Osteocyte (in vitro differentiated cells): ENCODE data around the gene TMEM123. TPM values are rescaled to one million over a fixed set of nuclear protein-coding genes. Genes with fewer than 3 reads are reported as not detected.
A peak's percentile ranks its signal among the peaks of the same experiment; 100 is the strongest.

Experiments
- DNase-seq: peaks from one replicate; pipeline ENCODE4 v3.0.0; 2021; ENCODE audit warnings: mixed read lengths; ENCODE audit not compliant: unreplicated experiment; ENCODE audit errors: extremely low spot score
- H3K27ac Mint-ChIP-seq: one replicate; pipeline ENCODE4 v1.8.0; 2021; ENCODE audit warnings: mild to moderate bottlenecking, mixed read lengths; ENCODE audit not compliant: unreplicated experiment
- H3K27me3 Mint-ChIP-seq: one replicate; pipeline ENCODE4 v1.8.0; 2021; ENCODE audit warnings: mixed read lengths; ENCODE audit not compliant: unreplicated experiment
- H3K36me3 Mint-ChIP-seq: one replicate; pipeline ENCODE4 v1.8.0; 2021; ENCODE audit warnings: mixed read lengths; ENCODE audit not compliant: unreplicated experiment
- H3K4me1 Mint-ChIP-seq: one replicate; pipeline ENCODE4 v1.8.0; 2021; ENCODE audit warnings: mixed read lengths; ENCODE audit not compliant: unreplicated experiment
- H3K4me3 Mint-ChIP-seq: one replicate; pipeline ENCODE4 v1.8.0; 2021; ENCODE audit warnings: mild to moderate bottlenecking, moderate library complexity, mixed read lengths; ENCODE audit not compliant: unreplicated experiment
- H3K9me3 Mint-ChIP-seq: one replicate; pipeline ENCODE4 v1.8.0; 2021; ENCODE audit warnings: mixed read lengths; ENCODE audit not compliant: unreplicated experiment
- total RNA-seq: library from RNA; stranded (reverse); gene quantifications from 2 replicates; pipeline ENCODE4 v1.2.1, GENCODE V29; 2021
- TF ChIP-seq, protein P1 (sequence below): fragments of 200-600 bp; sonication (generic); IDR thresholded peaks from 2 replicates; pipeline ENCODE4 v1.5.0; 2021; ENCODE audit warnings: antibody characterized with exemption, mild to moderate bottlenecking, moderate library complexity

The TMEM123 gene
- total RNA-seq, 1 donor from 2014 or later = 250 TPM

- Mint-ChIP-seq H3K4me1 (peaks cover 4% of the 10 kb centered on the region), H3K27ac (no peak overlapping the region), H3K9me3 (no peaks in the 10 kb centered on the region), H3K4me3 (no peak overlapping the region), H3K36me3 (no peaks in the 10 kb centered on the region), H3K27me3 (no peaks in the 10 kb centered on the region)
- TF ChIP-seq, protein P1, sequence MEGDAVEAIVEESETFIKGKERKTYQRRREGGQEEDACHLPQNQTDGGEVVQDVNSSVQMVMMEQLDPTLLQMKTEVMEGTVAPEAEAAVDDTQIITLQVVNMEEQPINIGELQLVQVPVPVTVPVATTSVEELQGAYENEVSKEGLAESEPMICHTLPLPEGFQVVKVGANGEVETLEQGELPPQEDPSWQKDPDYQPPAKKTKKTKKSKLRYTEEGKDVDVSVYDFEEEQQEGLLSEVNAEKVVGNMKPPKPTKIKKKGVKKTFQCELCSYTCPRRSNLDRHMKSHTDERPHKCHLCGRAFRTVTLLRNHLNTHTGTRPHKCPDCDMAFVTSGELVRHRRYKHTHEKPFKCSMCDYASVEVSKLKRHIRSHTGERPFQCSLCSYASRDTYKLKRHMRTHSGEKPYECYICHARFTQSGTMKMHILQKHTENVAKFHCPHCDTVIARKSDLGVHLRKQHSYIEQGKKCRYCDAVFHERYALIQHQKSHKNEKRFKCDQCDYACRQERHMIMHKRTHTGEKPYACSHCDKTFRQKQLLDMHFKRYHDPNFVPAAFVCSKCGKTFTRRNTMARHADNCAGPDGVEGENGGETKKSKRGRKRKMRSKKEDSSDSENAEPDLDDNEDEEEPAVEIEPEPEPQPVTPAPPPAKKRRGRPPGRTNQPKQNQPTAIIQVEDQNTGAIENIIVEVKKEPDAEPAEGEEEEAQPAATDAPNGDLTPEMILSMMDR = peak; percentile 79
- no peak for DNase-seq
Observed at GRCh38 chr11:102495161-102496042, 42.8 kb upstream of the TMEM123 start.

DNA sequence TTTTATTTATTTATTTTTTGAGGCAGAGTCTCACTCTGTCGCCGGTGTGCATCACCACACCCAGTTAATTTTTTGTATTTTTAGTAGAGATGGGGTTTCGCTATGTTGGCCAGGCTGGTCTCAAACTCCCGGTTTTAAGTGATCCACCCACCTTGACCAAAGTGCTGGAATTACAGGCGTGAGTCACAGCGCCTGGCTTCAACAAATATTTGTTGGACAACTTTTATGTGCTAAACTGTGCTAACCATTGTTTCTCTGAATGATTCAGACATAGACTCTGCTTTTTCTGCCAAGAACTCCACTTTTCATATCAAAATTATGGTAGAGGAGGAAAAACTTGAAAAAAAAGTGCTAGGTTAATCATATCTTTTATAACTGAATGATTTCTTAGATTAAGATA lies 41.7 kb upstream of the TMEM123 start:
- Mint-ChIP-seq H3K4me3 (no peak overlapping the region), H3K27me3 (no peaks in the 10 kb centered on the region), H3K9me3 (no peaks in the 10 kb centered on the region), H3K4me1 (peaks cover 9% of the 10 kb centered on the region), H3K36me3 (no peaks in the 10 kb centered on the region), H3K27ac (no peak overlapping the region)
- DNase-seq = no peak
- TF ChIP-seq, protein P1 = no peak

DNA sequence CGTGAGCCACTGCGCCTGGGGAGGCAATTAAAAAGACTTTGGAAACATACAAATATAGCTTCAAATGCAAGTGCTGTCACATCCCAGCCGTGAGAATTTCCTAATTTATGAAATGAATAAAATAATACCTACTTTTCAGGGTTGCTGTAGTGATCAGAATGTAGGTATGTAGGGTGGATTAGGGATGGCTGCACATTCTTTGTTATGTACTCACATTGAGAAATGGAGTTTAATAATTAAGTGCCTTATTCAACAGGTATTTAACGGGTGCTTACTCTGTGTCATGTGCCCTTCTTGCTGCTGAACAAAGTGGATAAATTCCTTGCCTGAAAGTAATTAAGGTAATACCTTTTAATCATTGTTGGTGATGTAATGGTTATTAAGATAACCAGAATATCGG lies 41.0 kb upstream of the TMEM123 start:
- no peak for DNase-seq
- peaks cover 16% of the 10 kb centered on the region for H3K4me1 Mint-ChIP-seq
- H3K36me3 Mint-ChIP-seq = no peaks in the 10 kb centered on the region
- TF ChIP-seq, protein P1 = no peak
- H3K9me3 Mint-ChIP-seq = no peaks in the 10 kb centered on the region
- H3K27me3 Mint-ChIP-seq = no peaks in the 10 kb centered on the region
- H3K27ac Mint-ChIP-seq = no peak overlapping the region
- H3K4me3 Mint-ChIP-seq = no peak overlapping the region

DNA sequence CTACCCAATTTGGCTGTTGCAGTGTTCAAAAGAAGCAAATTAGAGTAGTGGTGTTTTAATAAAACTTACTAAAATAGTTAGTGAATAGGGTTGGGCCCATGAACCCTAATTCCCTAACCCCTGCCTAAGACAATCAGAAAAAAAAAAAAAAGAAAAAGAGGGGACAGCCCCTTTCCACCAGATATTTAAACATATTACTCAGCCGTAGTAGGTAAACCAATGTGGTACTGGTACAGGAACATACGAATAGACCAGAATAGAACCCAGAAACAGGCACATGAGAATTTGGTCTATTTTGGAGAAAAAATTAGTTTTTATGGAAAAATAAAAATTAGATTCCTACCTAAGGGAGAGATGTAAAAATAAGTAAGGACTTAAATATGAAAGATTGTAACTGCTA lies 39.4 kb upstream of the TMEM123 start:
- H3K27ac Mint-ChIP-seq = no peak overlapping the region
- H3K4me3 Mint-ChIP-seq = no peak overlapping the region
- no peaks in the 10 kb centered on the region for H3K27me3 Mint-ChIP-seq
- no peaks in the 10 kb centered on the region for H3K9me3 Mint-ChIP-seq
- TF ChIP-seq, protein P1 = no peak
- no peaks in the 10 kb centered on the region for H3K36me3 Mint-ChIP-seq
- H3K4me1 Mint-ChIP-seq = peaks cover 23% of the 10 kb centered on the region
- DNase-seq = no peak
